HepG2 (cell line): ENCODE data around the gene PCDHGA1. TPM values are rescaled to one million over a fixed set of nuclear protein-coding genes. Genes with fewer than 3 reads are reported as not detected.
A peak's percentile ranks its signal among the peaks of the same experiment; 100 is the strongest.

Source experiments
- ATAD3A ChIP-seq: sonication (generic); formaldehyde crosslinking; IDR thresholded peaks from 2 replicates; pipeline ENCODE4 v1.4.0; 2020; ENCODE audit warnings: missing genetic modification reagents
- ATM ChIP-seq: fragments of 450-650 bp; IDR thresholded peaks from 2 replicates; pipeline ENCODE4 v1.7.1; 2017; ENCODE audit warnings: mild to moderate bottlenecking, borderline replicate concordance
- FOXA3 ChIP-seq: IDR thresholded peaks from 2 replicates; pipeline ENCODE4 v1.6.1; 2016; ENCODE audit warnings: missing genetic modification reagents, missing compliant biosample characterization
- NCOR1 ChIP-seq: fragments of 200-600 bp; sonication (generic); IDR thresholded peaks from 2 replicates; pipeline ENCODE4 v1.7.0; 2017; ENCODE audit warnings: antibody characterized with exemption, low read length, borderline replicate concordance
- RXRA ChIP-seq: sonication (generic); formaldehyde crosslinking; IDR thresholded peaks from 2 replicates; pipeline ENCODE4 v1.5.1; 2020; ENCODE audit warnings: missing genetic modification reagents
- U2AF2 ChIP-seq: fragments of 200-400 bp; formaldehyde crosslinking; IDR thresholded peaks from 2 replicates; pipeline ENCODE4 v1.6.1; 2017; ENCODE audit warnings: low read depth, mild to moderate bottlenecking, low read length
- ZBTB7B ChIP-seq: sonication (generic); formaldehyde crosslinking; IDR thresholded peaks from 2 replicates; pipeline ENCODE4 v1.4.0; 2020; ENCODE audit warnings: missing genetic modification reagents
- ZNF563 ChIP-seq: sonication (generic); formaldehyde crosslinking; IDR thresholded peaks from 2 replicates; pipeline ENCODE4 v1.8.0; 2022; ENCODE audit warnings: mild to moderate bottlenecking, moderate library complexity, missing genetic modification reagents
- ZNF883 ChIP-seq: sonication (generic); formaldehyde crosslinking; IDR thresholded peaks from 2 replicates; pipeline ENCODE4 v1.5.1; 2020; ENCODE audit warnings: mild to moderate bottlenecking, missing genetic modification reagents; ENCODE audit errors: not compliant biosample characterization
- polyA plus RNA-seq, 8 experiments: library from polyadenylated mRNA; depleted of rRNA in 3 of 8; stranded (reverse) in 7 of 8; unstranded in 1 of 8; fragments of >200 nt; fragmentation: Illumina TruSeq in 4 of 8; extraction: Trizol in 4 of 8; gene quantifications; 2 replicates each; pipeline versions ENCODE4 v1.2.1 to v1.2.3, GENCODE V29; 2011 to 2016; ENCODE audit warnings: low read depth in 4 of 8, missing spikeins in 1 of 8, mixed read lengths in 1 of 8; ENCODE audit not compliant: insufficient read depth in 1 of 8
- total RNA-seq, 5 experiments: library from RNA; depleted of rRNA; stranded (reverse); fragments of >200 nt; fragmentation: Illumina TruSeq; extraction: Trizol; gene quantifications; 2 replicates each; pipeline ENCODE4 v1.2.3, GENCODE V29; 2016; ENCODE audit warnings: low read depth in 1 of 5
- TF ChIP-seq, protein P1 (sequence below): sonication (generic); formaldehyde crosslinking; IDR thresholded peaks from 2 replicates; pipeline ENCODE4 v1.5.0; 2020; ENCODE audit warnings: missing genetic modification reagents
- TF ChIP-seq, protein P2 (sequence below): fragments of 450-650 bp; IDR thresholded peaks from 2 replicates; pipeline ENCODE4 v1.6.1; 2017
- TF ChIP-seq, protein P3 (sequence below): sonication (generic); formaldehyde crosslinking; IDR thresholded peaks from 2 replicates; pipeline ENCODE4 v1.4.0; 2020; ENCODE audit warnings: missing genetic modification reagents
- TF ChIP-seq, protein P4 (sequence below): sonication (generic); formaldehyde crosslinking; IDR thresholded peaks from 2 replicates; pipeline ENCODE4 v1.9.0; 2021; ENCODE audit warnings: missing genetic modification reagents, mild to moderate bottlenecking, borderline replicate concordance
- TF ChIP-seq, protein P5 (sequence below): sonication (generic); formaldehyde crosslinking; IDR thresholded peaks from 2 replicates; pipeline ENCODE4 v1.4.0; 2020; ENCODE audit warnings: missing genetic modification reagents
- TF ChIP-seq, protein P6 (sequence below): IDR thresholded peaks from 2 replicates; pipeline ENCODE4 v1.6.1; 2016; ENCODE audit warnings: control low read depth

PCDHGA1 gene
- total and polyA plus RNA-seq, 2 of the 13 experiments (the other 11 are each of a cell fraction or from before 2014, with no cell fraction given): 0.31 to 0.40 TPM

DNA sequence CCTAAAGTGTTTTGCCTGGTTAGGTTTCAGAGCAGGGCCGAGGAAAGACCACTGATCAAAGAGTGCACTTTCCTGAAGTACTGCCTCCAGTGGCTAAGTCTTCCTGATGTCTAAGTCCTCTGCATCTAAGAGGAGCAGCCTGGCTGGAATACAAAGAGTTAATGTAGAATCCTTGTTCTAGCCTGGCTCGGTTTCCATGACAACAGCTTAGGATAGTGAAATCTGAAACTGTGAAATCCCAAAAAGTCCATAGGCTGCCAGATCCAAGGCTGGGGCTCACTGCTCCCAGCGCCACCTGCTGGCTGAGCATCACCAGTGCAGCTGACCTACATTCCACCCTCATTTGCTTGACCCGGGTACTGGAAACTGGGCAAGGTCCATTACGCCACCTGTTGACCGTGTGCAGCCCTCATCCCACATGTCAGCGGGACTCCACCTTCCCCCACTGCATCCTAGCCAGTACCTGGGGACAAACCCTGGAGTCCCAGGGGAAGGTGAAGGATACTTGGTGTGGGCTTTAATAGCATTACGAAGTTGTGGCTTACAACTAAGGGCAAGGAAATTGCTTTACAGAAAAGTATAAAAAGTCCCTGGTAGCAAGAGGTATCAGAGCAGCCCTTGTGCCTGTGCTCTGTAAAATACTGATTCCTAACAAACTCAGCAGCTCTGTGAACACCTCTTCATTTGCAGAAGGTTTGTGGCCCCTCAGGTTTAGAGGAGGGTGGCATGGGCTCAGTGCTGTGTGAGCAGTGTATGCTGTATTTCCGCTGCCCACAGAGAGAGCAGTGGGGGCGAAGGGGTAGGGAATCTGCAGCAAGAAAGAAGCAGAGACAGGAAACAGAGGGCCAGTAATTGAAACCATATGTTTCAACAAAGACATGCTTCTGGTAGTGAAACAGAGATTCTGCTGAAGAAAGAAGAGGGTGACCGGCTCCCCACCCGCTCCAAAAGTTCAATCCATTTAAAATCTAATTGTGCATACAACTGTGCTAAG lies 194.6 kb downstream of the PCDHGA1 start (continued):
- TF ChIP-seq, protein P1, sequence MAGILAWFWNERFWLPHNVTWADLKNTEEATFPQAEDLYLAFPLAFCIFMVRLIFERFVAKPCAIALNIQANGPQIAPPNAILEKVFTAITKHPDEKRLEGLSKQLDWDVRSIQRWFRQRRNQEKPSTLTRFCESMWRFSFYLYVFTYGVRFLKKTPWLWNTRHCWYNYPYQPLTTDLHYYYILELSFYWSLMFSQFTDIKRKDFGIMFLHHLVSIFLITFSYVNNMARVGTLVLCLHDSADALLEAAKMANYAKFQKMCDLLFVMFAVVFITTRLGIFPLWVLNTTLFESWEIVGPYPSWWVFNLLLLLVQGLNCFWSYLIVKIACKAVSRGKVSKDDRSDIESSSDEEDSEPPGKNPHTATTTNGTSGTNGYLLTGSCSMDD (CRISPR knock-in tag): no peak
- TF ChIP-seq U2AF2: no peak
- no peak for TF ChIP-seq ZNF883
- TF ChIP-seq FOXA3 (CRISPR knock-in tag): peak; percentile 61
- TF ChIP-seq RXRA (CRISPR knock-in tag): peak; percentile 91
- no peak for TF ChIP-seq ATM
- TF ChIP-seq, protein P2, sequence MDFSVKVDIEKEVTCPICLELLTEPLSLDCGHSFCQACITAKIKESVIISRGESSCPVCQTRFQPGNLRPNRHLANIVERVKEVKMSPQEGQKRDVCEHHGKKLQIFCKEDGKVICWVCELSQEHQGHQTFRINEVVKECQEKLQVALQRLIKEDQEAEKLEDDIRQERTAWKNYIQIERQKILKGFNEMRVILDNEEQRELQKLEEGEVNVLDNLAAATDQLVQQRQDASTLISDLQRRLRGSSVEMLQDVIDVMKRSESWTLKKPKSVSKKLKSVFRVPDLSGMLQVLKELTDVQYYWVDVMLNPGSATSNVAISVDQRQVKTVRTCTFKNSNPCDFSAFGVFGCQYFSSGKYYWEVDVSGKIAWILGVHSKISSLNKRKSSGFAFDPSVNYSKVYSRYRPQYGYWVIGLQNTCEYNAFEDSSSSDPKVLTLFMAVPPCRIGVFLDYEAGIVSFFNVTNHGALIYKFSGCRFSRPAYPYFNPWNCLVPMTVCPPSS: no peak
- TF ChIP-seq, protein P3, sequence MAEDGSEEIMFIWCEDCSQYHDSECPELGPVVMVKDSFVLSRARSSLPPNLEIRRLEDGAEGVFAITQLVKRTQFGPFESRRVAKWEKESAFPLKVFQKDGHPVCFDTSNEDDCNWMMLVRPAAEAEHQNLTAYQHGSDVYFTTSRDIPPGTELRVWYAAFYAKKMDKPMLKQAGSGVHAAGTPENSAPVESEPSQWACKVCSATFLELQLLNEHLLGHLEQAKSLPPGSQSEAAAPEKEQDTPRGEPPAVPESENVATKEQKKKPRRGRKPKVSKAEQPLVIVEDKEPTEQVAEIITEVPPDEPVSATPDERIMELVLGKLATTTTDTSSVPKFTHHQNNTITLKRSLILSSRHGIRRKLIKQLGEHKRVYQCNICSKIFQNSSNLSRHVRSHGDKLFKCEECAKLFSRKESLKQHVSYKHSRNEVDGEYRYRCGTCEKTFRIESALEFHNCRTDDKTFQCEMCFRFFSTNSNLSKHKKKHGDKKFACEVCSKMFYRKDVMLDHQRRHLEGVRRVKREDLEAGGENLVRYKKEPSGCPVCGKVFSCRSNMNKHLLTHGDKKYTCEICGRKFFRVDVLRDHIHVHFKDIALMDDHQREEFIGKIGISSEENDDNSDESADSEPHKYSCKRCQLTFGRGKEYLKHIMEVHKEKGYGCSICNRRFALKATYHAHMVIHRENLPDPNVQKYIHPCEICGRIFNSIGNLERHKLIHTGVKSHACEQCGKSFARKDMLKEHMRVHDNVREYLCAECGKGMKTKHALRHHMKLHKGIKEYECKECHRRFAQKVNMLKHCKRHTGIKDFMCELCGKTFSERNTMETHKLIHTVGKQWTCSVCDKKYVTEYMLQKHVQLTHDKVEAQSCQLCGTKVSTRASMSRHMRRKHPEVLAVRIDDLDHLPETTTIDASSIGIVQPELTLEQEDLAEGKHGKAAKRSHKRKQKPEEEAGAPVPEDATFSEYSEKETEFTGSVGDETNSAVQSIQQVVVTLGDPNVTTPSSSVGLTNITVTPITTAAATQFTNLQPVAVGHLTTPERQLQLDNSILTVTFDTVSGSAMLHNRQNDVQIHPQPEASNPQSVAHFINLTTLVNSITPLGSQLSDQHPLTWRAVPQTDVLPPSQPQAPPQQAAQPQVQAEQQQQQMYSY: no peak
- TF ChIP-seq ZNF563 (CRISPR knock-in tag): no peak
- TF ChIP-seq, protein P4, sequence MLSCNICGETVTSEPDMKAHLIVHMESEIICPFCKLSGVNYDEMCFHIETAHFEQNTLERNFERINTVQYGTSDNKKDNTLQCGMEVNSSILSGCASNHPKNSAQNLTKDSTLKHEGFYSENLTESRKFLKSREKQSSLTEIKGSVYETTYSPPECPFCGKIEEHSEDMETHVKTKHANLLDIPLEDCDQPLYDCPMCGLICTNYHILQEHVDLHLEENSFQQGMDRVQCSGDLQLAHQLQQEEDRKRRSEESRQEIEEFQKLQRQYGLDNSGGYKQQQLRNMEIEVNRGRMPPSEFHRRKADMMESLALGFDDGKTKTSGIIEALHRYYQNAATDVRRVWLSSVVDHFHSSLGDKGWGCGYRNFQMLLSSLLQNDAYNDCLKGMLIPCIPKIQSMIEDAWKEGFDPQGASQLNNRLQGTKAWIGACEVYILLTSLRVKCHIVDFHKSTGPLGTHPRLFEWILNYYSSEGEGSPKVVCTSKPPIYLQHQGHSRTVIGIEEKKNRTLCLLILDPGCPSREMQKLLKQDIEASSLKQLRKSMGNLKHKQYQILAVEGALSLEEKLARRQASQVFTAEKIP (CRISPR knock-in tag): no peak
- no peak for TF ChIP-seq ZBTB7B (CRISPR knock-in tag)
- TF ChIP-seq NCOR1: no peak
- TF ChIP-seq, protein P5, sequence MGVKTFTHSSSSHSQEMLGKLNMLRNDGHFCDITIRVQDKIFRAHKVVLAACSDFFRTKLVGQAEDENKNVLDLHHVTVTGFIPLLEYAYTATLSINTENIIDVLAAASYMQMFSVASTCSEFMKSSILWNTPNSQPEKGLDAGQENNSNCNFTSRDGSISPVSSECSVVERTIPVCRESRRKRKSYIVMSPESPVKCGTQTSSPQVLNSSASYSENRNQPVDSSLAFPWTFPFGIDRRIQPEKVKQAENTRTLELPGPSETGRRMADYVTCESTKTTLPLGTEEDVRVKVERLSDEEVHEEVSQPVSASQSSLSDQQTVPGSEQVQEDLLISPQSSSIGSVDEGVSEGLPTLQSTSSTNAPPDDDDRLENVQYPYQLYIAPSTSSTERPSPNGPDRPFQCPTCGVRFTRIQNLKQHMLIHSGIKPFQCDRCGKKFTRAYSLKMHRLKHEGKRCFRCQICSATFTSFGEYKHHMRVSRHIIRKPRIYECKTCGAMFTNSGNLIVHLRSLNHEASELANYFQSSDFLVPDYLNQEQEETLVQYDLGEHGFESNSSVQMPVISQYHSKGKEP (CRISPR knock-in tag): no peak
- TF ChIP-seq, protein P6, sequence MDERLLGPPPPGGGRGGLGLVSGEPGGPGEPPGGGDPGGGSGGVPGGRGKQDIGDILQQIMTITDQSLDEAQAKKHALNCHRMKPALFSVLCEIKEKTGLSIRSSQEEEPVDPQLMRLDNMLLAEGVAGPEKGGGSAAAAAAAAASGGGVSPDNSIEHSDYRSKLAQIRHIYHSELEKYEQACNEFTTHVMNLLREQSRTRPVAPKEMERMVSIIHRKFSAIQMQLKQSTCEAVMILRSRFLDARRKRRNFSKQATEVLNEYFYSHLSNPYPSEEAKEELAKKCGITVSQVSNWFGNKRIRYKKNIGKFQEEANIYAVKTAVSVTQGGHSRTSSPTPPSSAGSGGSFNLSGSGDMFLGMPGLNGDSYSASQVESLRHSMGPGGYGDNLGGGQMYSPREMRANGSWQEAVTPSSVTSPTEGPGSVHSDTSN: no peak
- no peak for TF ChIP-seq ATAD3A
